NCI-H69 (cell line): ENCODE results near the gene ACSF2.
"Not testable (repeated sequence)": the region's sequence is repeated elsewhere in the genome, so short reads cannot be mapped to it uniquely, and the experiment has no call there.

ENCODE experiments used
- DNase-seq: peaks from one replicate; lab custom pipeline; 2025; lab: John Stamatoyannopoulos, UW

ACSF2 gene

GRCh38 chr17:50425682-50426471 is at the start of gene ACSF2:
Gene ACSF2 (plus strand): TSS chr17:50426218. CDS start chr17:50426262, 44 bp downstream.
- peak; percentile 66 for DNase-seq

GRCh38 chr17:50379351-50380132 is 46.5 kb upstream of the ACSF2 start:
- DNase-seq, result no peak

GRCh38 chr17:50380369-50381259 is 45.4 kb upstream of the ACSF2 start:
- DNase-seq, result peak; percentile 15

- DNase-seq, result no peak
These were observed 44.7 kb upstream of the ACSF2 start for GRCh38 chr17:50381260-50381815.

- no peak for DNase-seq
These were observed 44.1 kb upstream of the ACSF2 start for GRCh38 chr17:50381920-50382319.

- DNase-seq, result no peak
These were observed 43.1 kb upstream of the ACSF2 start for GRCh38 chr17:50382931-50383330.

GRCh38 chr17:50386510-50386909 is 39.5 kb upstream of the ACSF2 start:
- peak; percentile 89 for DNase-seq

GRCh38 chr17:50388728-50389127 is 37.3 kb upstream of the ACSF2 start:
- no peak for DNase-seq

GRCh38 chr17:50389534-50389933 is 36.5 kb upstream of the ACSF2 start:
- no peak for DNase-seq

- no peak for DNase-seq
These were observed 33.4 kb upstream of the ACSF2 start for GRCh38 chr17:50392621-50393020.

- DNase-seq, result no peak
These were observed 32.3 kb upstream of the ACSF2 start for GRCh38 chr17:50393700-50394099.

- no peak for DNase-seq
These were observed 31.3 kb upstream of the ACSF2 start for GRCh38 chr17:50394711-50395110.

- DNase-seq, result peak; percentile 74
These were observed 29.5 kb upstream of the ACSF2 start for GRCh38 chr17:50396261-50397110.

GRCh38 chr17:50397111-50397918 is 28.7 kb upstream of the ACSF2 start, which contains the start of gene LRRC59:
Gene LRRC59 (minus strand): TSS chr17:50397523. CDS start chr17:50397317, 206 bp downstream.
- peak; percentile 91 for DNase-seq

GRCh38 chr17:50397919-50398285 is 28.1 kb upstream of the ACSF2 start:
- peak; percentile 29 for DNase-seq

- not testable (repeated sequence) for DNase-seq
These were observed 27.3 kb upstream of the ACSF2 start for GRCh38 chr17:50398672-50399071.

GRCh38 chr17:50399591-50399990 is 26.4 kb upstream of the ACSF2 start:
- not testable (repeated sequence) for DNase-seq

GRCh38 chr17:50405351-50405750 is 20.7 kb upstream of the ACSF2 start:
- DNase-seq, result not testable (repeated sequence)

- DNase-seq, result no peak
These were observed 19.4 kb upstream of the ACSF2 start for GRCh38 chr17:50406578-50406977.

GRCh38 chr17:50407921-50408320 is 18.1 kb upstream of the ACSF2 start:
- no peak for DNase-seq
